Type B pancreatic cell (in vitro differentiated cells): ENCODE results near the gene SLC27A6. TPM values are rescaled to one million over a fixed set of nuclear protein-coding genes. Genes with fewer than 3 reads are reported as not detected.

Experiments used
- DNase-seq: peaks from one replicate; pipeline ENCODE4 v3.0.0; 2021; ENCODE audit warnings: mixed read lengths; ENCODE audit not compliant: unreplicated experiment; ENCODE audit errors: extremely low spot score
- H3K27ac Mint-ChIP-seq: 2 replicates; pipeline ENCODE4 v1.8.0; 2021; ENCODE audit warnings: mild to moderate bottlenecking, mixed read lengths
- H3K27me3 Mint-ChIP-seq: 2 replicates; pipeline ENCODE4 v1.8.0; 2021; ENCODE audit warnings: mixed read lengths
- H3K36me3 Mint-ChIP-seq: 2 replicates; pipeline ENCODE4 v1.8.0; 2021; ENCODE audit warnings: mixed read lengths
- H3K4me1 Mint-ChIP-seq: one replicate; pipeline ENCODE4 v1.8.0; 2021; ENCODE audit warnings: mixed read lengths; ENCODE audit not compliant: unreplicated experiment
- H3K4me3 Mint-ChIP-seq: 2 replicates; pipeline ENCODE4 v1.8.0; 2021; ENCODE audit warnings: mild to moderate bottlenecking, mixed read lengths
- H3K9me3 Mint-ChIP-seq: 2 replicates; pipeline ENCODE4 v1.8.0; 2021; ENCODE audit warnings: mixed read lengths
- total RNA-seq: library from RNA; stranded (reverse); gene quantifications from 2 replicates; pipeline ENCODE4 v1.2.1, GENCODE V29; 2021; ENCODE audit warnings: low replicate concordance
- TF ChIP-seq, protein P1 (sequence below): fragments of 200-600 bp; sonication (generic); conservative IDR thresholded peaks from 2 replicates; pipeline ENCODE4 v1.5.0; 2021; ENCODE audit warnings: antibody characterized with exemption, mild to moderate bottlenecking

SLC27A6 gene
- total RNA-seq, 1 donor from 2014 or later: 3.4 TPM

DNA sequence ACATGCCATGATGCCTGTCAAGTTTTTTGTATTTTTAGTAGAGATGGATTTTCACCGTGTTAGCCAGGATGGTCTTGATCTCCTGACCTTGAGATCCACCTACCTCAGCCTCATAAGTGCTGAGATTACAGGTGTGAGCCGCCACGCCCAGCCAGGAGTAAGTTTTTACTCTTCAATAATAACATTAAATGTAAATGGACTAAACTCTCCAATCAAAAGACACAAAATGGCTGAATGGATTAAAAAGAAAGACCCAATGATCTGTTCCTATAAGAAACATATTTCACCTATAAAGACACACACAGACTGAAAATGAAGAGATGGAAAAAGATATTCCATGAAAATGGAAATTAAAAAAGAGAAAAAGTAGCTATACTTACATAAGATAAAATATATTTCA lies 92.0 kb downstream of the SLC27A6 start:
- Mint-ChIP-seq H3K27me3 (no peaks in the 10 kb centered on the region), H3K27ac (no peak overlapping the region), H3K36me3 (no peaks in the 10 kb centered on the region), H3K4me1 (no peaks in the 10 kb centered on the region), H3K4me3 (no peak overlapping the region), H3K9me3 (peaks cover 9% of the 10 kb centered on the region)
- TF ChIP-seq, protein P1, sequence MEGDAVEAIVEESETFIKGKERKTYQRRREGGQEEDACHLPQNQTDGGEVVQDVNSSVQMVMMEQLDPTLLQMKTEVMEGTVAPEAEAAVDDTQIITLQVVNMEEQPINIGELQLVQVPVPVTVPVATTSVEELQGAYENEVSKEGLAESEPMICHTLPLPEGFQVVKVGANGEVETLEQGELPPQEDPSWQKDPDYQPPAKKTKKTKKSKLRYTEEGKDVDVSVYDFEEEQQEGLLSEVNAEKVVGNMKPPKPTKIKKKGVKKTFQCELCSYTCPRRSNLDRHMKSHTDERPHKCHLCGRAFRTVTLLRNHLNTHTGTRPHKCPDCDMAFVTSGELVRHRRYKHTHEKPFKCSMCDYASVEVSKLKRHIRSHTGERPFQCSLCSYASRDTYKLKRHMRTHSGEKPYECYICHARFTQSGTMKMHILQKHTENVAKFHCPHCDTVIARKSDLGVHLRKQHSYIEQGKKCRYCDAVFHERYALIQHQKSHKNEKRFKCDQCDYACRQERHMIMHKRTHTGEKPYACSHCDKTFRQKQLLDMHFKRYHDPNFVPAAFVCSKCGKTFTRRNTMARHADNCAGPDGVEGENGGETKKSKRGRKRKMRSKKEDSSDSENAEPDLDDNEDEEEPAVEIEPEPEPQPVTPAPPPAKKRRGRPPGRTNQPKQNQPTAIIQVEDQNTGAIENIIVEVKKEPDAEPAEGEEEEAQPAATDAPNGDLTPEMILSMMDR: no peak
- no peak for DNase-seq

DNA sequence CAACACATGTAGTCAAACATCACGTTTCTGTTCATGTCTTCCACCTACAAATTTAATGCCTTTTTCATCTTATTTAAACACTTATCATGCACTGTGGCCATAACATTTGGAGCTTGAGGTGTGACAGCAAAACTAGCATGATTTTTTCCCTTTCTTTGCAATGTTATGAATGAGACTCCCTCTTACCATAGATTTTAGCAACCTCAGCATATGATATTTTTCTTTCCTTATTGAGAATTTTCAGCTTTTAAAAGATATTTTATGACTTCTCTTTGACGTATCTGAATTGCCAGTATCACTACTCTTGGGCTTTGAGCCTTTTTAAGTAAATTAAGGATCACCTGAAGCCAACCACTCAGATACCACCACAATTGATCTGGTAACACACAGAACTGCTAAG lies 96.6 kb downstream of the SLC27A6 start:
- TF ChIP-seq, protein P1: no peak
- H3K4me3 Mint-ChIP-seq: no peak overlapping the region
- no peaks in the 10 kb centered on the region for H3K27me3 Mint-ChIP-seq
- no peak overlapping the region for H3K27ac Mint-ChIP-seq
- H3K4me1 Mint-ChIP-seq: peaks cover 9% of the 10 kb centered on the region
- no peaks in the 10 kb centered on the region for H3K36me3 Mint-ChIP-seq
- peaks cover 1% of the 10 kb centered on the region for H3K9me3 Mint-ChIP-seq
- DNase-seq: no peak

DNA sequence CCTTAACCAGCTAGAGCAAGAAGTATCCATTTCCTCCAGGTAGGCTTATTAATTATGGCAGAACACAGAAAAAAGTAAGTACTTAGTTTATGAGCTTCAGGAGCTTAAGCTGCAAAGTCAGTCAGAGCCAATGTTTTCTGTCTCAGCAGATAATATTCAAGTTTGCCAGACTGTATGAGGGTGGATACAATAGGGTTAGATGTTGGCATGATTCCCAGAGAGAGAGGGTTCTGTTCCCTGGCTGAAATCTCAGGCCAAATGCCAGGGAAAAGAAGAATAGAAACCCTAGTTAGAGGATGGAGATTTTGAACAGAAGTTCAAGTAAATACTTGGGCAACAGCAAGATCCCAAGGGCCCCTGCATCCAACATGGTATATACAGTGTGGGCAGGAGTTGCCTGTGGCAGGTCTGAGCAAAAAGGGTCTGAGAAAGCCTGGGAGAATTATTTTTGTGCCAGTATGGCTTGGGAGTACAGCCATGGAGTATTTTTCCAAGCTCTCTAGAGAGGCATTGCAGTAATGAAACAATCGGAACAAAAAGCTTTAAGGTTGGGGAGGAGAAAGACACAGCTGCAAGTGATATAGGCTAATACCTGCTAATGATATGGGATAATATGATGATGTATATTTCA lies 98.3 kb downstream of the SLC27A6 start:
- TF ChIP-seq, protein P1: no peak
- no peaks in the 10 kb centered on the region for H3K9me3 Mint-ChIP-seq
- no peaks in the 10 kb centered on the region for H3K36me3 Mint-ChIP-seq
- peaks cover 9% of the 10 kb centered on the region for H3K4me1 Mint-ChIP-seq
- H3K4me3 Mint-ChIP-seq: no peak overlapping the region
- no peak overlapping the region for H3K27ac Mint-ChIP-seq
- no peak for DNase-seq
- no peaks in the 10 kb centered on the region for H3K27me3 Mint-ChIP-seq

DNA sequence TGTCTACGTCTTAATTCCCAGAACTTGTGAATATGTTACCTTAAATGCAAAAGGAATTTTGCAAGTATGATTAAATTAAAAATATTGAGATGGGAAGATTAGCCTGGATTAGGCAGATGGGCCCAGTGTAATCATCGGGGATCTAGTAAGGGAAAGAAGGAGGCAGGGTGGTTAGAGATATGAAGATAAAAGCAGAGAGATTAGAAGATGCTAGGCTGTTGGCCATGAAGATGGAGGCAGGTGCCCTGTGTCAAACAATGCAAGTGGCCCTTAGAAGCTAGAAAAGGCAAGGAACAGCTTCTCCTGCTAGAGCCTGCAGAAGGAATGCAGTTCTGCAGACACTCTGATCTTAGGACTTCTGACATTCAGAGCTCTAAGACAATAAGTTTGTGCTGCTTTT lies 100.4 kb downstream of the SLC27A6 start:
- Mint-ChIP-seq H3K36me3 (no peaks in the 10 kb centered on the region), H3K27me3 (no peaks in the 10 kb centered on the region), H3K4me3 (no peak overlapping the region), H3K4me1 (peaks cover 9% of the 10 kb centered on the region), H3K9me3 (no peaks in the 10 kb centered on the region), H3K27ac (no peak overlapping the region)
- no peak for DNase-seq
- TF ChIP-seq, protein P1: no peak

DNA sequence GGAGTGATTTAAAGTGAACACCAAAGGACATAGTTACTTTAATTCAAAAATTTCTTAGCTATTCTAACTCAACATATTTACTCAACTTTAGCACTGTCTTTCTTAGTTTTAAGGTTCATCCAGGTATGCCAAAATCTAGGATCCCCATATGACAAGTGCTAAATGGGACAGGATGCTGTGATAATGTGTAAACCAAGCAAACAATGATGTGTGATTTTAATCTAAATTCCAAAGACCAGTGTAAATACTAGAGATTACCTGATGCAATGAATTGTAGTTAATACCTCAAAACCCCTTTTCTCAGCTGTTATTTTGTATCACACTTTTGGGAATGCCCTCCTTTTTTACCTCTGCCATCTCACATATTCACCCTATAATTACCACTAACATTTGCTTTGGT lies 102.5 kb downstream of the SLC27A6 start:
- Mint-ChIP-seq H3K9me3 (no peaks in the 10 kb centered on the region), H3K27me3 (no peaks in the 10 kb centered on the region), H3K4me1 (peaks cover 9% of the 10 kb centered on the region), H3K27ac (no peak overlapping the region), H3K36me3 (no peaks in the 10 kb centered on the region), H3K4me3 (no peak overlapping the region)
- TF ChIP-seq, protein P1: no peak
- DNase-seq: no peak

DNA sequence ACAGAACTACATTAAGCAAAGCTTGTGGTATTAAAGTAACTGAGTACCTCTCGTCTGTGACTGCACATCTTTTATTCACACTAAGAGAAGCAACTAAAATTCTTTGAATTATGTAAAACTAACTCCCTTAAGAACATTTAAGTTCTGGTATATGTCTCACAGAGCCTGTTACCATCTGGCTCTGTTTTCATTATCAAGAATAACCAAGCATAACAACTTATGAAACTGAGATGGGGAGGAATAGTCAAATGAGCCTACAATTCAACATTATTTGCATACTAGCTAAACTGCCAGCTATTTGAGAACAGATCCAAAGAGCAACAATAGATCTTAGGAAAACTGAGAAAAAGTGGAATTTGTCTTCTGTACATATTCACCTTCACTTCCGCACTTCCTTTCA lies 104.0 kb downstream of the SLC27A6 start:
- Mint-ChIP-seq H3K9me3 (no peaks in the 10 kb centered on the region), H3K27ac (no peak overlapping the region), H3K27me3 (no peaks in the 10 kb centered on the region), H3K36me3 (no peaks in the 10 kb centered on the region), H3K4me3 (no peak overlapping the region), H3K4me1 (no peaks in the 10 kb centered on the region)
- DNase-seq: no peak
- TF ChIP-seq, protein P1: no peak
